Stimulated activated CD8-positive, alpha-beta memory T cell treated with anti-CD3 and anti-CD28 coated beads, Interleukin-15, amount 100 ng/mL, for 48 hours (primary cell): ENCODE data around the gene FIZ1.
A peak's percentile ranks its signal among the peaks of the same experiment; 100 is the strongest.
"Not testable (repeated sequence)": the region's sequence is repeated elsewhere in the genome, so short reads cannot be mapped to it uniquely, and the experiment has no call there.

Experiments
- DNase-seq, 2 donors: peaks; one replicate each; pipeline ENCODE4 v3.0.0-alpha.2; 2020; ENCODE audit warnings: low read depth in 2 of 2

Gene FIZ1

GRCh38 chr19:55594996-55595545 is 4.2 kb downstream of the FIZ1 start:
- no peak for DNase-seq

GRCh38 chr19:55593096-55593772 is 6.1 kb downstream of the FIZ1 start:
- no peak for DNase-seq

DNA sequence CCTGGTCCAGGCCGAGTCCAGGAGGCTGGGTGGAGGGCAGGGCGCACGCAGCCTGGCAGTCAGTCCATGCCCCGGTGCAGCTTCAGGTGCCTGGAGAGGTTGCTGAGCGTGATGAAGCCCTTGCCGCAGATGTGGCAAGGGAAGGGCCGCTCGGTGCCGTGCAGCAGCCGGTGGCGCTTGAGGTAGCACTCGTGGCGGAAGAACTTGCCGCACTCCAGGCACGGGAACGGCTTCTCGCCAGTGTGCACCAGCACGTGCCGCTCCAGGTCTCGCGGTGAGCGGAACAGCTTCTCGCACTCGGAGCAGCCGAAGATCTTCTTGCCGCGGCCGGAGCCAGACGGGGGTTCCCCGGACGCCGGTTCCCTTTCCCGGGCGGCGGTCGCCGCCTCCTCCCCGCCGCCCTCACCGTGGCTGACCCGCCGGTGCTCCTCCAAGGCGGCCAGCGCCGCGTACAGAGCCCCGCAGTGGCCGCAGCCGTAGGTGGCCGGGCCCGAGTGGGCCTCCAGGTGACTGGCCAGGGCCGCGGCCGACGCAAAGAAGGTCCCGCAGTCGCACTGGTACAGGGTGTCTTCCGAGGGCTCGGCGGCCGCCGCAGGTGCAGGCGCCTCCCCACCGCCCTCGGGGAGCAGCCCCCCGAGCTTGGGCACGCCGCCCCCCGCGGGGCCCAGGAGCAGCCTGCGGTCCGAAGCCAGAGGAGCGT is 6.8 kb downstream of the FIZ1 start:
- DNase-seq = no peak

DNA sequence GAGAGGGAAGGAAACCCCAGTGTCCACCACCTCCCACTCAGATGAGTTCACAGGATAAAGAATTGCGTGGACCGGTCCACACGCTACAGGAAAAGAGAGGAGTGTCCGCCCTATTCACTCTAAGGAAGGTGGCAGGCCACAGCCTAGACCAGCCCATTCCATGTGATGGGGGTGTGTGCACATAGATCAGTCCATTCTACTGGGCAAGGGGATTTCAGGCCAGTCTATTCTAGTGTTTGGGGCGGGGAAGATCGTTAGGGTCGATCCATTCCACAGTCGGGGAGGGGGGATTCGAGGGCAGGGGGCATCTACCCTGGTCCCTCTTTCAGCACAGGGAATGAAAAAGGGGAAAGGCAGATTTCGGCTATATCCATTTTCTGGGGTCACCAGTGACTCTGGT is 7.8 kb downstream of the FIZ1 start:
- no peak for DNase-seq

DNA sequence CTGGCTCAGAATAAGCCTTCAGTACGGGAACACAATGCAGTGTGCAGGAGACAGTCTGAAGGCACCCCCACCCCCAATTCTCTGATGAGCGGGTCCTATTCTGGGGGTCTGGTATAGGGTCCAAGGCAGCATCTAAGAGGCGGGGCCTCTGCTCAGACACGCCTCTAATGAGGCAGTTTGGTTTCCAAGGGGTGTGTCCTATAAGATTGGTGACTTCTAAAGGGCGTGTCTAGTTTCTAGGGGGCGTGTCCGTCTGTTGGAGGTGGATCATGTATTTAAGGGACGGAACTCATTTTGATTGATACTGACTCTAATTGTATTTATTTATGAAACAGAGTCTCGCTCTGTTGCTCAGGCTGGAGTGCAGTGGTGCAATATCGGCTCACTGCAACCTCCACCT is 8.7 kb downstream of the FIZ1 start:
- DNase-seq = no peak

GRCh38 chr19:55590109-55590508 is 9.2 kb downstream of the FIZ1 start:
- no peak for DNase-seq

DNA sequence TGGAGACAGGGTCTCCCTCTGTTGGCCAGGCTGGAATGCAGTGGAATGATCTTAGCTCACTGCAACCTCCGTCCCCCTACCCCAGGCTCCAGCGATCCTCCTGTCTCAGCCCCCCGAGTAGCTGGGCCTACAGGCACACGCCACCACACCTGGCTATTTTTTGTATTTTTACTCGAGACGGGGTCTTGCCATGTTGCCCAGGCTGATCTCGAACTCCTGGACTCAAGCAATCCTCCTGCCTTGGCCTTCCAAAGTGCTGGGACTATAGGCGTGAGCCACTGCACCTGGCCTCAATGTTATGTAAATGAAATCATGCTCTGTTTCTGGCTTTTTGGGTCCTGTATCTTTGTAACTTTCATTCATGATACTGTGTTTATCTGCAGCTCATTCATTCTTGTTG is 10.6 kb downstream of the FIZ1 start:
- DNase-seq = no peak

GRCh38 chr19:55586976-55587668 is 12.2 kb downstream of the FIZ1 start:
- peak; percentile 87 to 91 for DNase-seq

DNA sequence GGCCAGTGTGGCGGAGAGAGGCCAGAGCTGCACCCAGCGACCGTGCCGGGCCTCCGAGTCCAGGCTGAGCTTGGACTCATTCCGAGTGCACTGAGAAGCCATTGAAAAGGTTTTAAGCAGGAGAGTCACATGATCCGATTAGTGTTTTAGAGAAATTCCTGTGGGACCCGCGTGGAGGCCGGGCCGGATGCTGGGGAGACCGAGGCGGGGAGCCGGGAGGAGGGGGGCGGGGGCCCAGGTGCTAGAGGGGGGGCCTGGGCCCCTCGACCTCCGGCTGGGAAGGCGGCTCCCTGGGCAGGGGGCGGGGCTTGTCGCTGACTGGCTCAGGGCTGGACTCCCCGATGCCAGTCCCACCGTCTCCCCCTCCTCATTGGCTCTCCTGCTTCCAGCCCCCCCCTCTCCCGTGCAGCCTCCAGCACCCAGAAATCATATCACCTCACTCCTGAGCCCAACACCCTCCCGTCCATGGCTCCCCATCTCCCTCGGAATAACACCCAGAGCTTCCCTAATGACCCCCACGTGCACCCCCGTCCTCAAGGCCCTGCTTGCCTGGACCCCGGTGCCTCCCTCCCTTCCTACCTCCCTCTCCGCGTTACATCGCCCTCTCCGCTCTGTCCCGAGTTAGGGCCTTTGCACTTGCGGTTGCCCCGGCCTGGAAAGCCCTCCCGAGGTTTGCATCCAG is 13.5 kb downstream of the FIZ1 start:
- DNase-seq = no peak

DNA sequence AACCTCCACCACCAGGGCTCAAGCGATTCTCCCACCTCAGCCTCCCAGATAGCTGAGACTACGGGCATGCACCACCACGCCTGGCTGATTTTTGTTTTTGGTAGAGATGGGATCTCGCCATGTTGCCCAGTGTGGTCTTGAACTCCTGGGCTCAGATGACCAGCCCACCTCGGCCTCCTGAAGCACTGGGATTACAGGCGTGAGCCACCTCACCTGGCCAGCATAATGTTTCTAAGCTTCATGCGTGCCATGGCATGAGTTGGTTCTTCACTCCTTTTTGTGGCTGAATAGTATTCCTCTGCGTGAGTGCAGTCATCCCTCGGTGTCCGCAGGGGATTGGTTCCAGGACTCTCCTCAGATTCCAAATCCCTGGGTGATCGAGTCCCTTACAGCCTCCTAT is 14.4 kb downstream of the FIZ1 start:
- no peak for DNase-seq

DNA sequence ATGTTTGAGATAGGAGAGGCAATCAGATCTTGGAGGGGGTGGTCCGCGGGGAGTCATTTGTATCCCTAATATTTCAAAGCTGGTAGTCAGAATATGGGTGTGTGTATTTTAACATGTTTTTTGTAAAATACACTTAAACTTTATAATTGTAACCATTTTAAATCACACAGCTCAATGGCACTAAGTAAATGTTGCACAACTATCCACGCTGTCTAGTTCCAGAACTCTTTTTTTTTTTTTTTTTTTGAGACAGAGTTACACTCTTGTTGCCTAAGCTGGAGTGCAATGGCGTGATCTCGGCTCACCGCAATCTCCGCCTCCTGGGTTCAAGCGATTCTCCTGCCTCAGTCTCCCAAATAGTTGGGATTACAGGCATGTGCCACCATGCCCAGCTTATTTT is 15.4 kb downstream of the FIZ1 start:
- not testable (repeated sequence) for DNase-seq

- not testable (repeated sequence) for DNase-seq
These were observed 17.0 kb downstream of the FIZ1 start for GRCh38 chr19:55582284-55582683.

- no peak for DNase-seq
These were observed 17.5 kb downstream of the FIZ1 start for GRCh38 chr19:55581823-55582223.

GRCh38 chr19:55581145-55581822 is 18.0 kb downstream of the FIZ1 start:
- DNase-seq = no peak

DNA sequence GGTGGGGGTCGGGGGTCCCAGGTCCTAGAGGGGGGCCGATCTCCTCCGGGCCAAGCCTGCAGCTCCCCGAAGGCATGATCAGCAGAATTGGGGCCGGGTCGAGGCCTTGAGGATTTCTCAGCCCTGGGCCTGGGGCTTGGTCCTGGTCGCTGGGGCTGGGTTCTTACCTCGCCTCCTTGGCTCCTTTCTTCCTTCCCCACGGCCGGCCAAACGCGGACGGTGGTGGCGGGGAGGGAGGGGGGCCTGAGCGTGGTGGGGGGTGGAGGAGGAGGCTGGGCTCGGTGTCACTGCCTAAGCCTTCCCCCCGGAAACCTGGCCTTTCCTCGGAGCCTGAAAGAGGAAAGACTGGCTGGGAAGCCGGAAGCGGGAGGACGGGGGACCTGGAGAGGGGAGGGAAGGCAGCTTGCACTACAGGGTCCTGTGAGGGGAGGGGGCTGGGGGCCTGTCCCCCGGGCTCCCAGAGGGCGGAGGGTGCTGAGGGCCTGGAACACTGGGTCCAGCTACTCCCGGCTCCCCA is 18.6 kb downstream of the FIZ1 start, which contains the start of gene ZNF579:
TSS of gene ZNF579 (minus strand) at position 221 of the 517 bp plus-strand sequence. CDS start 1,209 bp downstream, outside the sequence.
- peak; percentile 69 to 73 for DNase-seq

DNA sequence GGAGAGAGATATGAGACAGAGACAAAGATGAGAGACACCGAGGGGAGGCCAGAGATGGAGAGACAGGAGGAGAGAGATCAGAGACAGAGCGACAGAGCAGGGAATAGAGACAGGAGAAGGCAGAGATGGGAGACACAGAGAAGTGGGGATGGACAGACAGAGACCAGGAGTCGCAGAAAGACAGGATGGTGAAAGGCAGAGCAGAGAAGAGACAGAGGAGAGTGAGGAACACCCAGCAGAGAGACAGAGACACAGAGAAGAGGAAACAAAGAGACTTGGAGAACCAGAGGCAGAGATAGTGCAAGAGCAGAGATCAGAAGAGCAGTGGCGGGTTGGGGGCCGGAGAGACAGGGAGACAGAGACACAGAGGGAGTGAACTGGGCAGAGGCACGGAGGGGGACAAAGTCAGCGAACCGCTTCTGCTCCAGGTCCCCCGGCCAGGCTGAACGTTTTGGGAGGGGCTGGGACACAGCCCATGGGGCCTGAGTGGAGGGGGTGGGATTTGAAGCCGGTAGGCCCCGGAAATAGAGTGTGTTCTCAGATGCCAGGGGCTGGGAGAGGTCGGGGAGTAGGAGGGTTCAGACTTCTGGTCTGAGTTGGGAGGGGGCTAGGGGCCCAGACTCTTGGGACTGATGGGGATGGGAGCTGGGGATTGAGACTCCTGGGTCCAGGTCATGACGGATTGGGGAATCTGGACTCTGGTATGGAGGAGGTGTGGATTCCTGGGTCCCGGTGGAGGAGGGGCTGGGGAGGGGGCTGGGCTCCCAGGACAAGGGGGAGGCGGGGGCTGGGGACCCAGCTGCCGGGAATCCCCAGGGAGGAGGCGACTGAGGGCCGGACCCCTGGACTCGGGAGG is 19.3 kb downstream of the FIZ1 start:
- DNase-seq = no peak

- DNase-seq = no peak
These were observed 20.3 kb downstream of the FIZ1 start for GRCh38 chr19:55578761-55579747.

DNA sequence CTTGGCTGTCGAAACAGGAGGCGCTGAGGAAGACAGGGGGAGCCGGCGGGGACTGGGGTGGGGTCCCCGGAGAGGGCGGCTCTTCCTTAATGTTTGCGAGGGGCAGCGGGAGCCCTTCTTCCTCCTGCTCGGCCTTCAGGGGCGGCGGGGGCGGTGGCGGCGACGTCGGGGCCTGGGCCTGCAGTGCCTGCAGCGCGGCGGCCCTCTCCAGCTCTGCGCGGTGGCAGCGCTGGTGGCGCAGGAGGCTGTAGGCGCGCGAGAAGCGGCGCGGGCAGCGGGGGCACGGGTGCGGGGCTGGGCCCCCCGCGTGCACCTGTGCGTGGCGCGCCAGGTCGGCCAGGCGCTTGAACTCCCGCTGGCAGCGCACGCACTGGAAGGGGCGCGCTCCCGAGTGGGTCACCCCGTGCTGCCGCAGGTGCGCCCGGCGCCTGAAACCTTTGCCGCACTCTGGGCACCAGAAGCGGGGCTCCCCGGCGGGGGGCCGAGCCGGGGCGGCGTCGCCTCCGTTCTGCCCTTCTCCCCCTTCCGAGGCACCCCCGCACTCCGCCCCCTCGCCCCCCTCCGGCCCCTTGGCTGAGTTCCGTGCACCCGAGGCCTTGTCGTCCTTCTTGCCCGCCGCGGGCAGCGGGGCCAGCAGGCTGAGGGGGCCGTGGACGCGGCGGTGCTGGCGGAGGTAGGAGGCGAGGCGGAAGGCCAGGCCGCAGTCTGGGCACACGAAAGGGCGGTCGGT is 21.1 kb downstream of the FIZ1 start:
- DNase-seq = no peak
